DOHH2 (cell line): ENCODE results near the gene ZNF865.

Experiments
- H3F3A ChIP-seq: fragments of 200-600 bp; sonication (generic), shearing (Covaris generic); 2 replicates; pipeline ENCODE4 v1.6.0; 2016; ENCODE audit warnings: antibody characterized with exemption, mild to moderate bottlenecking; ENCODE audit not compliant: control insufficient read depth, insufficient read depth
- H3K27ac ChIP-seq: fragments of 200-600 bp; sonication (generic); 2 replicates; pipeline ENCODE4 v1.5.1; 2014; ENCODE audit warnings: low read depth, mild to moderate bottlenecking, low read length, moderate library complexity
- H3K27me3 ChIP-seq: fragments of 200-600 bp; sonication (generic); 2 replicates; pipeline ENCODE4 v1.6.1; 2014; ENCODE audit warnings: mild to moderate bottlenecking, low read length, mixed read lengths; ENCODE audit not compliant: control insufficient read depth
- H3K36me3 ChIP-seq: fragments of 200-600 bp; sonication (generic); 2 replicates; pipeline ENCODE4 v1.6.1; 2014; ENCODE audit warnings: mild to moderate bottlenecking, low read length, moderate library complexity, mixed read lengths; ENCODE audit not compliant: control insufficient read depth
- H3K4me1 ChIP-seq: fragments of 200-600 bp; sonication (generic); 2 replicates; pipeline ENCODE4 v1.6.1; 2014; ENCODE audit warnings: mild to moderate bottlenecking, low read length, mixed read lengths; ENCODE audit not compliant: control insufficient read depth
- H3K4me2 ChIP-seq: fragments of 200-600 bp; sonication (generic); 2 replicates; pipeline ENCODE4 v1.6.0; 2014; ENCODE audit warnings: mild to moderate bottlenecking, low read length, moderate library complexity
- H3K4me3 ChIP-seq: fragments of 200-600 bp; sonication (generic); 2 replicates; pipeline ENCODE4 v1.5.1; 2014; ENCODE audit warnings: mild to moderate bottlenecking, low read length, mixed read lengths
- H3K79me2 ChIP-seq: fragments of 200-600 bp; sonication (generic); 2 replicates; pipeline ENCODE4 v1.6.1; 2014; ENCODE audit warnings: mild to moderate bottlenecking, low read length, mixed read lengths; ENCODE audit not compliant: control insufficient read depth
- H3K9me2 ChIP-seq: fragments of 200-600 bp; sonication (generic); replicated peaks from 2 replicates; pipeline ENCODE4 v1.6.1; 2014; ENCODE audit warnings: mild to moderate bottlenecking, low read length, mixed read lengths; ENCODE audit not compliant: control insufficient read depth
- H3K9me3 ChIP-seq: fragments of 200-600 bp; sonication (generic); 2 replicates; pipeline ENCODE4 v1.6.1; 2014; ENCODE audit warnings: antibody characterized with exemption, low read length, mixed read lengths; ENCODE audit not compliant: control insufficient read depth, insufficient read depth
- H4K20me1 ChIP-seq: fragments of 200-600 bp; sonication (generic); 2 replicates; pipeline ENCODE4 v1.6.0; 2014; ENCODE audit warnings: low read depth, mild to moderate bottlenecking, antibody characterized with exemption, low read length, moderate library complexity; ENCODE audit not compliant: control insufficient read depth, insufficient read depth
- CTCF ChIP-seq: fragments of 200-600 bp; sonication (generic); IDR thresholded peaks from one replicate; pipeline ENCODE4 v1.5.1; 2014; ENCODE audit warnings: antibody characterized with exemption, mild to moderate bottlenecking, low read depth, low read length; ENCODE audit not compliant: poor library complexity, severe bottlenecking
- EZH2phosphoT487 ChIP-seq: fragments of 200-600 bp; sonication (generic); IDR thresholded peaks from 2 replicates; pipeline ENCODE4 v1.6.1; 2017; ENCODE audit warnings: borderline replicate concordance, mild to moderate bottlenecking, antibody characterized with exemption, low read length, moderate library complexity, mixed read lengths

ZNF865 gene

DNA sequence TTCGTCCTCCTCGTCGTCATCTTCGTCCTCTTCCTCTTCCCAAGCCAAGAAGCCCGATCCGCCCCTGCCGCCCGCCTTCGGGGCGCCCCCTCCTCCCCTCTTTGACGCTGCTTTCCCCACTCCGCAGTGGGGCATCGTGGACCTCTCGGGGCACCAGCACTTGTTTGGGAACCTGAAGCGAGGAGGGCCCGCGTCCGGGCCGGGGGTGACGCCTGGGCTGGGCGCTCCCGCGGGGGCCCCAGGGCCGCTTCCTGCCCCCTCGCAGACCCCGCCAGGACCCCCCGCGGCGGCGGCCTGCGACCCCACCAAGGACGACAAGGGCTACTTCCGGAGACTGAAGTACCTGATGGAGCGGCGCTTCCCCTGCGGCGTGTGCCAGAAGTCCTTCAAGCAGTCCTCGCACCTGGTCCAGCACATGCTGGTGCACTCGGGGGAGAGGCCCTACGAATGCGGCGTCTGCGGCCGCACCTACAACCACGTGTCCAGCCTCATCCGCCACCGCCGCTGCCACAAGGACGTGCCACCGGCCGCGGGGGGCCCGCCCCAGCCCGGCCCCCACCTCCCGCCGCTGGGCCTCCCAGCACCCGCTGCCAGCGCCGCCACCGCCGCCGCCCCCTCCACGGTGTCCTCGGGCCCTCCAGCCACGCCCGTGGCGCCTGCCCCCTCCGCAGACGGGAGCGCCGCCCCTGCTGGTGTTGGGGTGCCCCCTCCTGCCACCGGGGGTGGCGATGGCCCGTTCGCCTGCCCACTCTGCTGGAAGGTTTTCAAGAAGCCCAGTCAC lies 8.7 kb downstream of the ZNF865 start:
- H3K27me3 ChIP-seq = no peaks in the 10 kb centered on the region
- H3K9me3 ChIP-seq = no peaks in the 10 kb centered on the region
- H3K27ac ChIP-seq = no peak overlapping the region
- no peak for TF ChIP-seq CTCF
- no peak for TF ChIP-seq EZH2phosphoT487
- peaks cover 37% of the 10 kb centered on the region for H3K36me3 ChIP-seq
- H3K4me2 ChIP-seq = no peak overlapping the region
- 0 out of 2 replicates have a peak, but pooled peaks cover under 1% of the 10 kb centered on the region for H3F3A ChIP-seq
- H4K20me1 ChIP-seq = peaks cover 4% of the 10 kb centered on the region; the same call in 1 of the 2 replicates
- peaks cover 40% of the 10 kb centered on the region for H3K79me2 ChIP-seq
- H3K4me1 ChIP-seq = peaks cover 7% of the 10 kb centered on the region
- H3K9me2 ChIP-seq = no peaks in the 10 kb centered on the region
- H3K4me3 ChIP-seq = no peak overlapping the region

GRCh38 chr19:55614711-55615542 lies 9.5 kb downstream of the ZNF865 start:
- no peak overlapping the region for H3K27ac ChIP-seq
- no peaks in the 10 kb centered on the region for H4K20me1 ChIP-seq
- 0 out of 2 replicates have a peak, but pooled peaks cover 2% of the 10 kb centered on the region for H3F3A ChIP-seq
- no peak for TF ChIP-seq EZH2phosphoT487
- no peak for TF ChIP-seq CTCF
- H3K36me3 ChIP-seq = peaks cover 29% of the 10 kb centered on the region
- H3K4me2 ChIP-seq = no peak overlapping the region
- no peak overlapping the region for H3K4me3 ChIP-seq
- peaks cover 7% of the 10 kb centered on the region for H3K4me1 ChIP-seq
- H3K9me3 ChIP-seq = no peaks in the 10 kb centered on the region
- peaks cover 32% of the 10 kb centered on the region for H3K79me2 ChIP-seq
- no peaks in the 10 kb centered on the region for H3K9me2 ChIP-seq
- H3K27me3 ChIP-seq = no peaks in the 10 kb centered on the region

GRCh38 chr19:55615543-55616394 lies 10.3 kb downstream of the ZNF865 start:
- no peak overlapping the region for H3K4me2 ChIP-seq
- H3K79me2 ChIP-seq = peaks cover 25% of the 10 kb centered on the region
- no peaks in the 10 kb centered on the region for H4K20me1 ChIP-seq

More at GRCh38 chr19:55615543-55616394, 10.3 kb downstream of the ZNF865 start:
- peaks cover 7% of the 10 kb centered on the region for H3K4me1 ChIP-seq
- H3K27ac ChIP-seq = no peak overlapping the region
- H3K9me2 ChIP-seq = no peaks in the 10 kb centered on the region
- H3F3A ChIP-seq = 0 out of 2 replicates have a peak, but pooled peaks cover 2% of the 10 kb centered on the region
- H3K27me3 ChIP-seq = no peaks in the 10 kb centered on the region
- H3K36me3 ChIP-seq = peaks cover 23% of the 10 kb centered on the region
- H3K9me3 ChIP-seq = no peaks in the 10 kb centered on the region
- no peak overlapping the region for H3K4me3 ChIP-seq
- TF ChIP-seq CTCF = no peak
- no peak for TF ChIP-seq EZH2phosphoT487
